Prostate gland (tissue), 2 donors: Measurements from ENCODE around the gene HPN.

ENCODE experiments used
- CTCF ChIP-seq, 4 experiments: fragments of 200-600 bp in 2 of 4; fragments of 450-650 bp in 2 of 4; sonication (generic) in 2 of 4; IDR thresholded peaks; 1 replicate in 3 of 4; 2 replicates in 1 of 4; pipeline ENCODE4 v1.5.1; 2016 to 2019; ENCODE audit warnings: antibody characterized with exemption in 4 of 4, mild to moderate bottlenecking in 2 of 4, moderate library complexity in 2 of 4
- POLR2AphosphoS5 ChIP-seq: sonication (generic); formaldehyde crosslinking; IDR thresholded peaks from one replicate; pipeline ENCODE4 v1.6.1; 2017; ENCODE audit warnings: antibody characterized with exemption

GRCh38 chr19:35055715-35056179 is 14.2 kb downstream of the HPN start:
- TF ChIP-seq CTCF (IDR thresholded peaks at IDR 0.05) (peak in 3 of 4 experiments; percentile 14 to 51 (median 24)), POLR2AphosphoS5 (no peak)
